OCI-LY7 (cell line): ENCODE data around the gene ACOT8.

Experiments used
- CTCF ChIP-seq: fragments of 200-600 bp; sonication (generic); conservative IDR thresholded peaks from 2 replicates; pipeline ENCODE4 v1.5.1; 2014; ENCODE audit warnings: mild to moderate bottlenecking, antibody characterized with exemption, low read length, moderate library complexity, mixed read lengths
- EZH2phosphoT487 ChIP-seq: fragments of 200-600 bp; sonication (generic); IDR thresholded peaks from 2 replicates; pipeline ENCODE4 v1.6.1; 2018; ENCODE audit warnings: low read depth, borderline replicate concordance, mild to moderate bottlenecking, mixed run types, antibody characterized with exemption, low read length, moderate library complexity, mixed read lengths

GRCh38 chr20:45835825-45836224 is 21.4 kb downstream of the ACOT8 start:
- no peak for TF ChIP-seq CTCF
- TF ChIP-seq EZH2phosphoT487, result no peak
